ENCODE measurements around the gene CDK6.

Gene CDK6

DNA sequence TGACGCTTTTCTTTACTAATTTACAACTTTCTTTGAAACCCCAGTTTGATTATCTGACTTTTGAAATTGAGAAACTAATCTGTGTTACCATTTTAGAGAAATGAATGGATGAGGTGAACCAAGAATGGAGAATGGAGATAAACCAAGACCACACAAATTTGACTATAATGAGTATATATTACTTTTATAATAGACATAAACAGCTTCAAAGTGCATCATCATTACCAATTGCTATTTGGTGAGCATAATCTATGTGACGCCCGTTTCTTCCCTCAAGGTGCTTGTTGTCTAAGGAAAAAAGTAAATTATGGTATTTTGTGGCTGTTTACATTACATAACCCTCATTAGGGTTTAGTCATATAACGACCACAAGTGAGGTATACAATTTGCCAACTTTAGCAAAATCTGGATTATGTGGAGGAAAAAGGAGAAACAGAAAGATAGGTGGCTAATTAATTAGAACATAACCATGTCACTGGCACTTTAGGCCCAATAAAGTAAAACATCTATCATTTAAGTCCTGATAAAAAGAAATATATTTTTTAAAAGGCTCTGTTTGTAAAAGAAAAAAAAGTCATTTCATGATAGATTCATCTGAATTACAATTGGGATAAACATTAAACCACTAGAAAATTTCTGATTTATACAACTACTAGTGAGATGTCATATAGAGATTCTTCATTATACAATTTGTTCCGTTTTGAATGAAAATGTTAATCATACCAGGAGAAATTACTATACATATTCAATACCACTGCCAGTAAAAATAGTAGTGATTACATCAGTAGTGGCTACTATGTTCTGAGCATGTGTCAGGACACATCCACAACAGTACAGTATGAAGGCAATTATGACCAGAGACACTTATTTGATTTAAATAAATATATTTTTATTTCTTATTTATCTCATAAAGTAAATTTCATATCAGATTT, 128.0 kb downstream of the CDK6 start:
- DNase-seq (ENCODE audit: low read depth): no peak

DNA sequence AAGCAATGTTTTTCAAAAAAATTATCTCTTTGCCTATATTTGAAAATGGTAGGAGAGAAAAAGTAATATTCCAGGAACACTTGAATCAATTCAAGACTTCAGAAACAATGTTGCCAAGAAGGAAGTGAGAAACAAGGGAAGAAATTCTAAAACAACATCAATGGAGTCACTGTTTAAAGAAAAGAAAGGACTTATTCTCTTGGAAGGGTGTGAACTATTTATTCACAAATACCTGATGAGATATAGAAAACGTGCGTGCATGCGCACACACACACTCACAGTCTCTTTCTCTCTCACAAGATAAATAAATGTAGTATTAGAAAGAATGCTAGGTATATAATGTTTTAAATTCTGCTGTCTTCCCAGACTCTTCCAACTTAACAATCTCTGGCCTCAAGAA, 128.9 kb downstream of the CDK6 start:
- no peak for DNase-seq (ENCODE audit: low read depth)

DNA sequence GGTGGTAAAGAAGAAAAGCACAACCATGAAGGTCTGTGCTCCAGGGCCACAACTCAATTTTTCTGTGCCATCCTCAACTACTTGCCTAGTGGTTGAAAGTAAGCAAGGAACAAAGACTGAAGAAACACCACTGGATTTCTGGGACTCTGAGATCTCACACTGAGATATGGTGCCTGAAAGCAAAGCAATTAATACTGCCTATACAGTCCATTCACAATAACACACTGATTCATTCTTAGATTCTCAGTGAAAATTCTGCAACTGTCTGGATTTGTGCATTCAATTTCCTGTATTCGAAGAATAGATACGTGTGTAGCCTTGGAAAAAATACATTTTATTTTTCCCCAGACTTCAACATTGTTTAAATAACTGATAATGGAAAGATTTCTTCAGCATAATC, 129.8 kb downstream of the CDK6 start:
- DNase-seq (ENCODE audit: low read depth): no peak

DNA sequence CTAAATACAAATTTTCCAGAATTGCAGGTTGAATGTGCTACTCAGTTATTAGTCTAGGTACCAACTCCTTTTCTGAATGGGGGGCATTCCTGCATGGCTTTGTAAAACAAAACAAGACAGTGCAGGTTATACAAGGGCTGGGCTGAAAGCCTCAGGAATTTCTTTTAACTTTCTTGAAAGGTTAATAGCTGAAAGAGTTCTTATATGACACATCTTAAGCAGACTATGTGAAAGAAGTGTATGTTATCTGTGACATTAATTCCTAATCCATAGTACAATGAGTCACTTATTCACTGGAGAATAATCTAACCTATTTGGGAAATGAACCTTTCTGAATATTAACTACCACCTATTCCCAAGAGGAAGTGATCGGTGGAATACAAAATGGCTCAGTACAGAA, 130.5 kb downstream of the CDK6 start:
- DNase-seq (ENCODE audit: low read depth): no peak

DNA sequence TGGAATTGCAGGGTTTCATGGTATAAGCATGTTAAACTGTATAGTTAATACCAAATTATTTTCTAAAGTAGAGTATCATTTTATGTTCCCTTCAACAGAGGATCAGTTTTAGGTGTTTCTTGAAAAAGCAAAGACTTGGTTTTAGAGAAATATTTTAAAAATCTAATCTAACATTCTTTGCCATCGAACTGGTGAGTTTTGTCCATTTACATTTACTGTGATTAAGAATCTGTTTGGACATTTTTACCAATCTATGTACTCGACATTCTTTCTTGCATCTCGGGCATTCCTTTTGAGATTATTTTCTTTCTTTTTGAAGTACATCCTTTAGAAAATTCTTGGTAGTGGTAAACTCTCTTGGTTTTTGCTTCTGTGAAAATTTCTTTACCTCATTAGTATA, 131.5 kb downstream of the CDK6 start:
- DNase-seq (ENCODE audit: low read depth): no peak

DNA sequence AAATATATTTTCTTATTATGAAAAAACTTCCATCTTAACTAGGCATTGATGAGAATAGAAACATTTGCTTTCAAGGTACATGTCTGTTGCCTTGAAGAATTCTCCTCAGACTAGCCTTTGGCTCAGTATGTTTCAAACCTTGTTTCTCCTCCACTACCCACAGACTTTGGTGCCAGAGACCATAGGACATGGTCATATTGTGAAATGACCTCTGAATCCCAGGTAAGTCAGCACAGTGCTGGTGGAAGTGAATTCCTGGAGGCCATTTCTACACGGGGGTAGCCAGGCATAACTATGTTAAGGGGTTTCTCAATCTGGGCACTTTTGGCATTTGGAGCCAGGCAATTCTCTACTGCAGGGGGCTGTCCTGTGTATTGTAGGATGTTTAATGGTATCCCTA, 133.8 kb downstream of the CDK6 start:
- DNase-seq (ENCODE audit: low read depth): no peak

DNA sequence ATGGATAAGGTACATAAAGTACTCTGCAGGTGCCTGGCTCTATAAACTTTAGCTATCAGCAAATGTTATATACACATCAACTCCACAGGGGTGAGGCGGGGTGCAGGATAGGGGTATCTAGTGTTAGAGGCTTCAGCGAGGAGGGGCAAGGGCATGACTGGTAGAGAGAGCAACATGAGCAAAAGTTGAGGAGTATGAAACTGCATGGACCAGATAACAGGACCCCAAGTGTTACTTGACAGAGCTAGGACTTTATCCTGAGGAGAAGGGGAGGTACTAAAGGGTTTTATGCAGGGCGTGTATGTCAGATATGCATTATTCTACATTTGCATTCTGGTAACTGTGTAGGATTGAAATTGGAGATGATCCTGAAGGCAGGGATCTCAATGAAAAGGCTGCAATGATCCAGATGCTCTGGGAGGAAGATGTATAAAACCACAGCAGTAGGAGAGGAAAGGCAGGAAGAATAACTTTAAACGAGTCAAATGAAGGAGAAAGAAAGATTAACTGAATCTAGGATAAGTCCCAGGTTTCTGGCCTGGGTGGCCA, 136.3 kb downstream of the CDK6 start:
- DNase-seq (ENCODE audit: low read depth): no peak

DNA sequence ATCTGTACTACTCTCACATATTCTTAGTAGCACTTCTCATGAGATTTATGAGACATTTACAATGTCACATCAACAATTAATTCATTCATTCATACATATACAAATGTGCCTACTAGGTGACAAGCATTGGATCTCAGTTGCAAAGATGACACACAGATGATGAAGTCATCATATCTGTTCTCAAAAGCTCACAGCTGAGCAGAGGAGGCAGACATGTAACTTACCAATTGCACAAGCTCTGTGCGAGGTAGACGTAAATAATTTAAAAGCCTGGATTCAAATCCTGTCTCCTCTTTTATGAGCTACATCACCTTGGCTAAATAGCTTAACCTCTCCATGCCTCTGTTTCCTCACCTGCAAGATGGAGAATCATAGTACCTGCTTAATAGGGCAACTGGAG, 136.8 kb downstream of the CDK6 start:
- no peak for DNase-seq (ENCODE audit: low read depth)

DNA sequence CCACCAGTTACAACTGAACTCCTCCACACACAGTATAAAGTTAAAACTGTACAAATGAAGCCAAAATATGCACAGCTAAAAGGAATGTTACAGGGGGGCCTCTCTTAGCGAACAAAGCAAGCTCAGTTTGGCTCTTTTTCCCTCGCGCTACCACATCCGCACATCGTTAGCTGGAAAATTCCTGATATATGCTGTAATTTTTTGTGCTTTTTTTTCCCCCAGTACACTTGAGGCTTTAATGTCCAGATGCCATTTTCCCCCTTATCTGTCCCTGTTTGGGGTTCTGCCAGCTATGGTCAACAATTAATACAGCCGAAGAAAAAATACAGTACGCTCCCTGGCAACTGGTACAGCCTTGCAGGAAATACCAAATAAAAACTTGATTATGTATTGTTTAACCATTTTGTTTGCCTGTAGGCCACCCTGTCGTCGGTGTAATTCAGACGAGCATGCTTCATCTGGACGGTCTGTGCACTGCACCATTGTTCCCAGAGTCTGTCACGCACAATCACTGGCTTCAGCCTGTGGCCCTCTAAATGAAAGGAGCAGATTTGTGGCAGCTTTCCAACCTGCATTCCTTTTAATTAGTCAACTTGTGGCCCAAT, 138.0 kb downstream of the CDK6 start:
- DNase-seq (ENCODE audit: low read depth): no peak

DNA sequence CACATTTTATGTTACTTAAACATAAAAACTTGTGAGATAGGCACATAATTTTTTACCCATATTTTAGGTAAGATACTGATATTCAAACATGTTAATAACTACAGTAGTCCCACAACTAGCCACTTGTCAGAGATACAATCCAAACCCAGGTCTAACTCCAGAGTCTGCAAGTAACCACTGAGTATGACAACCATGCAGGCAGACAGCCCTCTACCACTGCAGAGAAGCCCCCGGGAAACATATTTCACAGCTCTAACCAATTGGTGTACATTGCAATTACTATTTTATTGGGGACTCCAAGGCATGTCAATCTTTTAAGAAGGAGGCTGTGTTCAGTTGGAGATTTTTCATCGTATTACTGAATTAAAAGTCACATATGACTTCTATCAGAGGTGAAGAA, 139.0 kb downstream of the CDK6 start:
- DNase-seq (ENCODE audit: low read depth): no peak

DNA sequence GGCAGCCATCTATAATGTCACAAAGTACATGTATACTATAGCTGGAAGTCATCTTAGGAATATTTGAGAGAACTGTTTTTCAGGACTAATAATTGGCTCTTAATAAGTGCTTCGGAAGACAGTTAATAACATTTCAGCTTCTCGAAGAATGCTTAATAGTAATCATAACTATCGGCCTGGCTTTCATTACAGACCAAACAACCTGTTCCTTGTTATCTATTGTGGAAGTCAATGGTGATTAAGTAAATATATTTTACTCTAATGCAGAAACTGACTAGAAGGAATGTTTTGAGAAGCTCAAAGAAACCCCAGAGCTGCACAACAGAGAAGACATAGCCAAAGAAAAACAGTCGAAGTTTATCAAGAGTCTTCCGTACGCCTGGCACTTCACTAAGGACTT, 139.4 kb downstream of the CDK6 start:
- DNase-seq (ENCODE audit: low read depth): no peak

DNA sequence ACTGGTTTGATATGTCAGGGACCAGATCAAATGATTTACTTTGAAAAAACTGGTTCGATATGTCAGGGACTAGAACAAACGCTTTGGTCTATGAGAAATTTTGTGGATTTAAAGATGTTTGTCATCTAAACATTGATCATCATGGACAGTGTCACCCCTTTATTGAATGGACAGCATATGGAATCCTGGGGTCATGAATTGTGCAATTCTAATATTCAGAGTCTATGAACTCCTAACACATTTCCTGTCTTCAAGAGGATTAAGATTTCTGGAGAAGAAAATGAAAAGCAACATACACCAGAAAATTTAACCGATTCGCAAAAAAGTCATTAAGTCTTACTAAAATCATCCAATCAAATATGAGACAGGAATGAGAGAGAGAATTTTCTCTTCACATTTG, 139.8 kb downstream of the CDK6 start:
- no peak for DNase-seq (ENCODE audit: low read depth)

DNA sequence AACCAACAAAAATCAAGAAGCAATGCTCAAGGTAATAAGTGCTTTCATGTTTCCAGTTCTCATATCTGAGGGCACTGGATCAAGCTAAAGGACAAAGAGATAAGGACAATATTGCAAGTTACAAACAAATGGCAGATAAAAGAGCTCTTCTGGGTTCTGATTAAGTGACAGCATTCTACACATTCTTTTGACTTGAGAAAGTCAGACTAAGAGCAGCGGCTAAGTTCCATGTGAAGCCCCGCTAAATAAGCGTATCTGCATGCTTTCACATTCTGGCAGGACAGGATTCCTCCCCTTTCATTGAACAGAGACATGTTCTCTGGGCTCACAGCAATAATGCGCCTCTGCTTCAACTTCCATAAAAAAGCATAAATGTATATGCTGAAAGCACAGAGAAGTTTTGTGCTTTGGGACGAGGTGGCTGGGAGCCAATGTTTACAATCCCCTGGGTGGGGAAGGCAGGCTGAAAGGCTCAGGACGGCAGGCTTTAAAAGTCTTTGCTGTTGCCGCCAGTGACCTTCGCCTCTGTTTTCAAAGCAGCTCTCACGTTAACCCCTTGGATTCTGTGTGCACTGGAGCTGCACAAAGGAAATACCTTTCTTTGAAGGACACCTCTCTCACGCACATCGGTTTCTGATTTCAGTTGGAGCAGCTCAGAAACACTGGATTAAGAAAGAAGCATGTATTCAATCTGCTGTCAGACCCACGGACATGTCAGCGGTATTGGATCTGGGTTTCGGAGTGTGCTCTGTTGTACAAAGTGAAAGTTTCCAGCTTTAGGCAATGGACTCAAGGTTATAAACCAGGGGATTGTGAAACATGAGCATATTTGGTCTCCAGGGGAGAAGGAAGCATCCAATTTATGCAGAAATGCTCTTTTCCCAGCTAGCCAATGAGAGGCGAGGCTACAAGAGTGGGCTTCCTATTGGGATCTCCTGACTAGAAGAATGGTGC, 140.8 kb downstream of the CDK6 start:
- DNase-seq (ENCODE audit: low read depth): no peak

DNA sequence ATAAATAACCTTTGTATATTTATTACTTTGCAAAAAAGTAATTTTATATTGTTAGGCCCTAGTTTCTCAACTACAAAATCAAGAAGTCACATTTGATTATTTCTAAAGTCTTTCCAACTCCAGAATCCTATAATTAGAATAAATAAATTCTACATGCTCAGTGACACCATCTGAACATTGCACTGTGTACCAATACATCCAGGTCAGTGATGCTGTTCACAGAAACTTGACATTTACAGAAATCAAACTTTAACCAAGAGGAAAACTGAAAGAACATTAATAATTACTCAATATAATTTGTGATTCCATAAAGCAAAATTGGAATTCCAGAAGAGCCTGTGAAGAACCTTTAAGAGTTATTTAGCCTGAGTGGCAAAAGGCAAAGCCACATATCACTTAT, 142.2 kb downstream of the CDK6 start:
- DNase-seq (ENCODE audit: low read depth): no peak

DNA sequence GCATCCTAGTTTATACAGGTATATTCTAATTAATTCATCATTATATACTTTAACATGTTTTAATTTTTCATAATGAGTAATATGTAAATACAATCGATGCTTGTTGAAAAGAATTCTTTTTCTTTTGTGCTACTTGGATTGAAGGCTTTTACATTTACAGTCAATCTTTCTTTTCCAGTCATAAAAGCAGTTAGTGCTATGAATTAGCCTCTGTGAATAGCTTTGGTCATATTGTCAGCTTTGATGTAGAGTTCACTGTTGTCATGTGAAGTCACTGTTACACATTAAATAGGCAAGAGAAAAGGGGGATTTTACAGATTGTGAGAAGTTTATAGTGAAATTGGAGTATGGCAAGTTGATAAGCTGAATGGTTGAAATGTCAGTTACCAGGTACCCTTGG, 142.9 kb downstream of the CDK6 start:
- no peak for DNase-seq (ENCODE audit: low read depth)

DNA sequence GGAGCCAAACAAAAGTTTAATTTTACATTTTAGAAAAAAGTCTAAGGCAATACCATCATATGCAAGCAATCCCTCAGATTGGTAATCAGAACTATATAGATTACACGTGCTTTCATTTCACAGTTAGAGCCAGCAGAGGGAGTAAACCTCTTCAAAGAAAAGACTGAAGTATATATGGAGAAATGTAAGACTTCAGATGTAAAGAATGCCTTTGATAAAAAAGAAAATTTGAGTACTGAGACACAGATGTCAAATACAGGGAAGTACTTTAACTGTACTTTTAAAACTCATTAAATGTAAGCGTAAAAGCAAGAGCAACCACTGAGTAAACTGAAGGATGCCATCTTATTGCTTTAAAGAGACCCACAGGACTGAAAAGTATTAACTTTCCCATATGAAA, 144.8 kb downstream of the CDK6 start:
- no peak for DNase-seq (ENCODE audit: low read depth)

DNA sequence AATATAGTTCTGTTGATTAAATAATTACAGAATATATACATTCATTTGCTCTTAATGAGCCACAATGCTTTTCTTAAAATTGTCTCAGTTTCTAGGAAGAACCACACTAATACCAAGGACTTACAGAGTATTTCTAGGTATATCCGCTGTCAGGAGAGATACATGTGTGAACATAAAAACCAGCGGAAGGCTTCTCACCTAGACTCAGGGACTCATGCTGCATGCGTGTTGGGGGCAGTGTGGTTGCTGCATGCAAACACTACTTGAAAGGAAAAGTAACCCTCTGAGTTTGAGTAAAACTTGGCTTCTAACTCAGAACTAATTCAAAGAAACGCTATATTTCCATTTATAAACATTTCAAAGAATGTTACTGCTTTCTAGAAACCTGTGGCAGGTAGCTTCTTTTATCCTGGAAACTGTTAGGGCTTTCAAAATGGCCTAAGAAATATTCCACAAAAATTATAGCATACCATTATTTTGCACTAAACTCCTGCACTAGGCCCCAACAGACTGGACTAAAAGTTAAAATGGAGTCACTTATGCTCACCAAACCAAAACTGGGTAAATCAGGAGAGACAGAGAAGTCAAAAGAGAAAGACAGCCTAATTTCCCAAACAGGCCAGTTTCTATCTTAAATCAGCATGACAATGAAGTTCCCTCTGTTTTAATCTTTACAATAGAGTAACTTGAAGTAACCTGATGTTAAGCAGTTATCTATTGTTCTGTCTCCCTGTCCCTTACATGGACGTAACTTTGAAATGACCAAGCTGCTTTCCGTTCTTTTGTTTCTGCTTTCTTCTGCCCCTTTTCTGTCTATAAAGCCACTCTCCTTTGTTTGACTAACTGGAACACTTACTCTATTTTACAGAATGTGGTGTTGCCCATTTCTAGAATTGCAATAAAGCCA, 151.0 kb downstream of the CDK6 start:
- DNase-seq (ENCODE audit: low read depth): peak; percentile 20

DNA sequence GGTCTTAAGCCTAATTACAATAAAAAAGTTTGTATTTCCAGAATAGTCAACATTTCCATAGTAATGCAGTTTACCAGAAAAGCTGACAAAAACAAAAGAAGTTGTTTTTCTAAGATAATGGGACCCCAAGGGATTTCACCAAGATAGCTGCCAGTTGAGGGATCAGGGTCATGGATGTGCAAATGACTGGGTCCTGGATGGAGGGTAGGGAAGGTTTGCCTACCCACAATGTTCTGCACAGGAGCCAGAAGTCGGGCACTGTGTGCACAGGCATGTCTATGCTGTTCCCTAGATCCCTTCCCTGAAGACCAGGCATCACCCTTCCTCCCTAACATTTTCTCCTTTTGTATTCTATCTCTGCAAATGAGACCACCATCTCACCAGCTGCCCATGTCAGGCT, 152.1 kb downstream of the CDK6 start:
- DNase-seq (ENCODE audit: low read depth): no peak

DNA sequence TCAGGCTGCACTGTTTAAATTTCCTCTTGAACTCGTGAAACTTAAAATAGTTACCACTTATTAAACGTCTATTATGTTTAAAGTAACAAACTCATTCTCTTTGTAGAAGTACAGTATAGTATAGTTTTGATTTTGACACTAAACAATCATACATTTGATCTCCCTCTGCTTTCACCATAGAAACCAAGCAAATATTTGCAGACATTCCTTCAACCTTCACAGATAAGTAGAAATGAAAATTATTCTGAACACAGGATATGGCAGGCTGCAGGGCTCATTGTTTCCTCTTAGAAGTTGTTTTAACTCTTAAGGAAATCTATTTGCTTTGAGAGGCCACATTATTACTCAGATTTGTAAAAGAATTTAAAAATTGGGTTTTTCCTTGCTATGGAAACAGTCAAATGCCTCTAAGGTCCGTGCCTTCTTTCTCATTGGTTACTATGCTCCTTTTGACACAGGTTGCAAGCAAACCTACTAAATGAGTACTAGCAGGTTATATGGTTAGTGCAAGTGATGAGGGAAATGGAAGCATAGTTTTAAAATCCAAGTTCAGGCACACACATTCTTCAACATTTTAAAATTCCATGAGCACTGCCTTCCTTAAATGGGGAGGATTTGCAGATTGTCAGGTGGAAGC, 153.4 kb downstream of the CDK6 start:
- DNase-seq (ENCODE audit: low read depth): no peak

DNA sequence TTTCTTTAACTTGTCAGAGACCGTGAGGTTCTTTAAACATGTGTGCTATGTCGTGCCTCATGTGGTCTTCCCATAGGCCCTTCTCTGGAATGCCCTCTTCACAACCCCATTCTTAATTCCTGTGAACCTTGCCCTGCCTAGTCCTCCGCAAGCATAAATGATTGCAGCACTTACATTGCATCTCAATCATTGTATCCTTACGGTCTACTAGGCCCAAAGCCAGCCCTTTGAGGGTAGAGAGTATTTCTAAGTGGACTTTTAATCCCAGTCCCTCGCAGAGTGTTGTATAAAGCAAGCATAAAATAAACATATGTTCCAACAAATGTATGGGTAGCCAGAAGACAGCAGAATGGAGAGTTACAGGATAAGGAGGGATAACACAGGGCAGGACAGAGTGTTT, 154.0 kb downstream of the CDK6 start:
- DNase-seq (ENCODE audit: low read depth): no peak

DNA sequence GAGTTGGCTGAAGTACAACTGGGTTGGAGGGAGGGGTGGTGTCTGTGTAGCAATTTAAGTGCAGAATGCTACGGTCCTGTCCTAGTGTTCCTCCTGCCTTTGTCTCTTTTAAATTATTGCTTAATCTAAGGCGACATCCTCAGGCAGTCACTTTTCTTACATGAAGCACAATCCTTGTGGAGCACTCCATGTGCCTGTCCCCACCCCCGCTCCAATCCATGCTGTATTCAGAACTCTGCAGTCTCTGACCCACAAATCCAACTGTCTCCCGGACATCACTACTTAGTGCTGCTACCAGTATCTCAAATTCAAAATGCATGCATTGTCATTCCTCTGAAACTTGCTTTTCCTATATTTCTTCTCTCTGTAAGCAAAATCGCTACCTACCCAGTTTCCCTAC, 154.7 kb downstream of the CDK6 start:
- no peak for DNase-seq (ENCODE audit: low read depth)
